WERI-Rb-1 (cell line): ENCODE data around the gene MXRA8.

Experiments used
- DNase-seq: peaks from one replicate; pipeline ENCODE4 v3.0.0-alpha.2; 2020
- H3K27ac ChIP-seq: fragments of 250-450 bp; sonication (Bioruptor Pico); 2 replicates; pipeline ENCODE4 v1.5.1; 2020; ENCODE audit warnings: mild to moderate bottlenecking, moderate library complexity
- H3K27me3 ChIP-seq: fragments of 250-450 bp; sonication (Bioruptor Pico); 2 replicates; pipeline ENCODE4 v1.5.1; 2021; ENCODE audit warnings: mild to moderate bottlenecking, low read depth, moderate library complexity; ENCODE audit not compliant: insufficient read depth, severe bottlenecking
- H3K36me3 ChIP-seq: fragments of 250-450 bp; sonication (Bioruptor Pico); 2 replicates; pipeline ENCODE4 v1.5.1; 2020; ENCODE audit warnings: mild to moderate bottlenecking, moderate library complexity
- H3K4me3 ChIP-seq: 2 replicates; pipeline ENCODE4 v1.5.1; 2011; ENCODE audit warnings: low read depth, mild to moderate bottlenecking, control low read depth, low read length
- H3K9me3 ChIP-seq: fragments of 250-450 bp; sonication (Bioruptor Pico); 2 replicates; pipeline ENCODE4 v1.5.1; 2021; ENCODE audit warnings: mild to moderate bottlenecking, moderate library complexity; ENCODE audit not compliant: severe bottlenecking
- TF ChIP-seq, protein P1 (sequence below): IDR thresholded peaks from 2 replicates; pipeline ENCODE4 v1.5.1; 2011; ENCODE audit warnings: low read depth, mild to moderate bottlenecking, control low read depth, inconsistent platforms, low read length

The MXRA8 gene

GRCh38 chr1:1355416-1355815 is 2.9 kb downstream of the MXRA8 start:
- Histone ChIP-seq H3K27ac (no peak overlapping the region), H3K36me3 (peaks cover 31% of the 10 kb centered on the region), H3K9me3 (no peaks in the 10 kb centered on the region), H3K4me3 (no peak overlapping the region), H3K27me3 (no peaks in the 10 kb centered on the region)
- TF ChIP-seq, protein P1, sequence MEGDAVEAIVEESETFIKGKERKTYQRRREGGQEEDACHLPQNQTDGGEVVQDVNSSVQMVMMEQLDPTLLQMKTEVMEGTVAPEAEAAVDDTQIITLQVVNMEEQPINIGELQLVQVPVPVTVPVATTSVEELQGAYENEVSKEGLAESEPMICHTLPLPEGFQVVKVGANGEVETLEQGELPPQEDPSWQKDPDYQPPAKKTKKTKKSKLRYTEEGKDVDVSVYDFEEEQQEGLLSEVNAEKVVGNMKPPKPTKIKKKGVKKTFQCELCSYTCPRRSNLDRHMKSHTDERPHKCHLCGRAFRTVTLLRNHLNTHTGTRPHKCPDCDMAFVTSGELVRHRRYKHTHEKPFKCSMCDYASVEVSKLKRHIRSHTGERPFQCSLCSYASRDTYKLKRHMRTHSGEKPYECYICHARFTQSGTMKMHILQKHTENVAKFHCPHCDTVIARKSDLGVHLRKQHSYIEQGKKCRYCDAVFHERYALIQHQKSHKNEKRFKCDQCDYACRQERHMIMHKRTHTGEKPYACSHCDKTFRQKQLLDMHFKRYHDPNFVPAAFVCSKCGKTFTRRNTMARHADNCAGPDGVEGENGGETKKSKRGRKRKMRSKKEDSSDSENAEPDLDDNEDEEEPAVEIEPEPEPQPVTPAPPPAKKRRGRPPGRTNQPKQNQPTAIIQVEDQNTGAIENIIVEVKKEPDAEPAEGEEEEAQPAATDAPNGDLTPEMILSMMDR = no peak
- DNase-seq = no peak

GRCh38 chr1:1354271-1355247 is 3.8 kb downstream of the MXRA8 start:
- Histone ChIP-seq H3K27me3 (no peaks in the 10 kb centered on the region), H3K9me3 (no peaks in the 10 kb centered on the region), H3K27ac (peak overlapping the region; percentile 73), H3K4me3 (no peak overlapping the region), H3K36me3 (peaks cover 31% of the 10 kb centered on the region)
- DNase-seq = no peak
- TF ChIP-seq, protein P1 = no peak

DNA sequence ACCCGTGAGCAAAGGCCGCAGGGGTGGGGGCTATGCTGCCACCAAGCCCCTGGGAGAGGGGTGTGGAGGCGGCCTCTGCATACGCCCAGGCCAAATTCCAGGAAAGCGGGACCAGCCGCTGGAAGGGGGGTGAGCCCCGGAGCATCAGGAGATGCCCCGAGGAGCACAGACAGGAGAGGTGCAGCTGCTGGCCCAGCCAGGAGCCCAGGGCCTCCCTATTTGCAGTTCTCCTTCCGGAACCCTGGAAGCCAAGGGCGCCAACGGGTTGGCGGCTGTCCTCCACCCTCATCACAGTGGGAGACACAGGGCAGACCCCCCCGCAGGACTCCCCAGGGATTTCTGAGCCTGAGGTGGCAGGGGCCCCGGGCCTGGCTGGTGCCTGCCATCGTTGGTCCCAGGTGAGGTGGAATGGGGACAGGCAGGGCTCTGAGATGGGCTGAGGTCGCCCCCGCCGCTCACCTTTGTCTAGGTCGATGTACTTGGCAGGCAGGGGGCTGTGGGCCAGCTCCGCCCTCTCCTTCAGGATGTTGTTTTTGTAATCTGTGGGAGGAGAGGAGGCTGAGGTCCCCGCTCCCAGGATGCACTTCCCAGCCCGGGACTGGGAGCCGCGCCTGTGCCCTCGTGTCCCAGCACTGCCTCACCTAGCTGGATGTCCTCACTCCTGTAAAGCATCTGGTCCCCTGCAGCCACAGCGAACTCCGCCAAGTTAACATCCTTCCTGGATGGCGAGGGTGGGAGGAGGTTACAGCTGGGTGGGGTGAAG is 4.8 kb downstream of the MXRA8 start:
- Histone ChIP-seq H3K27me3 (no peaks in the 10 kb centered on the region), H3K9me3 (no peaks in the 10 kb centered on the region), H3K36me3 (peaks cover 31% of the 10 kb centered on the region), H3K27ac (peak overlapping the region; percentile 73), H3K4me3 (no peak overlapping the region)
- TF ChIP-seq, protein P1 = no peak
- DNase-seq = no peak

DNA sequence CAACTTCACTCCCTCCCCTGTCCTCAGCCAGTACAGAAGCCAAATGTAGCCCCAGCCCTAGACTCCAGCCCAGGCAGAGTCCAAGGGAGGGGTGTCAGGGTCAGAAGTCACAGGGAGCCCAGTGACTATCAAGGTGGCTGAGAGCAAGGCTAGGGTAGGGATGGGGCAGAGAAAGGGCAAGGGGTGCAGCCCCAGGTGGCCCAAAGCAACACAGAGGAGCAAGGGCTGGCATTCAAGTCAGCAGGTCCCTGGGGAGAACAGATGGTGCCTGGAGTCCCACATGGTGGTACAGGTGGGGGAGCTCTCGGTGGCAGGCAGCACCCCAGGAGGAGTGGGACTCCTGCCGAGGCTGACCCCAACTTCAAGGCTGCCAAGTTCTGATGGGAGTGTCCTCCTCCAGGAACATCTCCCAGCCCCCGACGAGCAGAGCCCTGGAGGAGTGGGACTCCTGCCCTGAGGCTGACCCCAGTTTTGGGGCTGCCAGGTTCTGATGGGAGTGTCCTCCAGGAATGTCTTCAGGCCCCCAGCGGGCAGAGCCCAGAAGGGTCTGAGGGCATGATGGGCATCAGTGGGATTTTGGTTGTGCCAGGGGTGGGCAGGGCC is 5.5 kb downstream of the MXRA8 start:
- no peaks in the 10 kb centered on the region for H3K9me3 ChIP-seq
- no peak overlapping the region for H3K4me3 ChIP-seq
- H3K27me3 ChIP-seq = no peaks in the 10 kb centered on the region
- DNase-seq = no peak
- H3K27ac ChIP-seq = peak overlapping the region; percentile 73
- TF ChIP-seq, protein P1 = no peak
- peaks cover 31% of the 10 kb centered on the region for H3K36me3 ChIP-seq

- Histone ChIP-seq H3K27me3 (no peaks in the 10 kb centered on the region), H3K4me3 (no peak overlapping the region), H3K36me3 (peaks cover 36% of the 10 kb centered on the region), H3K9me3 (no peaks in the 10 kb centered on the region), H3K27ac (peak overlapping the region; percentile 73)
- peak; percentile 70 for DNase-seq
- TF ChIP-seq, protein P1 = no peak
Observed at GRCh38 chr1:1351511-1352427, 6.6 kb downstream of the MXRA8 start.
